ENCODE results near the gene TGM3.

The TGM3 gene

GRCh38 chr20:2320813-2321658 is 25.2 kb downstream of the TGM3 start:
- no peak overlapping the region for H4K5ac ChIP-seq (ENCODE audit: low read length)
- H3K9ac ChIP-seq (ENCODE audit: low read length) = no peak overlapping the region
- H3K4ac ChIP-seq (ENCODE audit: low read depth, low read length) = no peak overlapping the region
- H3K23ac ChIP-seq (ENCODE audit: low read length) = no peak overlapping the region
- H3K18ac ChIP-seq (ENCODE audit: low read length) = no peak overlapping the region
- no peak overlapping the region for H4K8ac ChIP-seq (ENCODE audit: low read depth, low read length)
- no peak overlapping the region for H2AK5ac ChIP-seq (ENCODE audit: low read length)
- H3K27ac ChIP-seq (ENCODE audit: low read depth, low read length) = no peak overlapping the region
- DNase-seq = no peak
- H3K56ac ChIP-seq (ENCODE audit: low read length) = no peak overlapping the region
- H3K4me2 ChIP-seq (ENCODE audit: low read length) = no peak overlapping the region
- no peaks in the 10 kb centered on the region for H3K27me3 ChIP-seq (ENCODE audit: insufficient read depth, low read length, poor library complexity)
- no peaks in the 10 kb centered on the region for H3K36me3 ChIP-seq (ENCODE audit: control insufficient read depth, insufficient read depth, low read length)
- H3K4me1 ChIP-seq (ENCODE audit: control insufficient read depth, low read depth, low read length) = no peaks in the 10 kb centered on the region
- no peaks in the 10 kb centered on the region for H3K79me2 ChIP-seq (ENCODE audit: control insufficient read depth, insufficient read depth, low read length)
- WGBS (ENCODE audit: extremely low coverage, insufficient coverage, low lambda C conversion rate) = no CpG with 5 or more reads among the region's 6 CpGs
- no peak overlapping the region for H2BK15ac ChIP-seq (replicated peaks; ENCODE audit: low read depth)
- no peak overlapping the region for H2BK5ac ChIP-seq (ENCODE audit: low read length)
- no peaks in the 10 kb centered on the region for H3K79me1 ChIP-seq (ENCODE audit: low read length)
- no peak overlapping the region for H2BK120ac ChIP-seq (ENCODE audit: low read depth, low read length)
- no peak overlapping the region for H3K4me3 ChIP-seq (ENCODE audit: low read length)

GRCh38 chr20:2323051-2323450 is 27.2 kb downstream of the TGM3 start:
- H4K8ac ChIP-seq (ENCODE audit: low read depth, low read length) = no peak overlapping the region

GRCh38 chr20:2326046-2326445 is 30.2 kb downstream of the TGM3 start:
- H3K79me1 ChIP-seq (ENCODE audit: low read length) = no peaks in the 10 kb centered on the region
- DNase-seq = no peak
- H4K5ac ChIP-seq (ENCODE audit: low read length) = no peak overlapping the region
- H3K56ac ChIP-seq (ENCODE audit: low read length) = no peak overlapping the region
- no peak overlapping the region for H3K9ac ChIP-seq (ENCODE audit: low read length)
- no peak overlapping the region for H3K4ac ChIP-seq (ENCODE audit: low read depth, low read length)
- no peaks in the 10 kb centered on the region for H3K36me3 ChIP-seq (ENCODE audit: control insufficient read depth, insufficient read depth, low read length)
- H3K27me3 ChIP-seq (ENCODE audit: insufficient read depth, low read length, poor library complexity) = no peaks in the 10 kb centered on the region
- H3K27ac ChIP-seq (ENCODE audit: low read depth, low read length) = no peak overlapping the region
- H2AK5ac ChIP-seq (ENCODE audit: low read length) = no peak overlapping the region
- no peak overlapping the region for H3K4me2 ChIP-seq (ENCODE audit: low read length)
- H3K23ac ChIP-seq (ENCODE audit: low read length) = no peak overlapping the region
- H2BK5ac ChIP-seq (ENCODE audit: low read length) = no peak overlapping the region
- H3K4me3 ChIP-seq (ENCODE audit: low read length) = no peak overlapping the region
- H2BK15ac ChIP-seq (replicated peaks; ENCODE audit: low read depth) = no peak overlapping the region
- no peaks in the 10 kb centered on the region for H3K4me1 ChIP-seq (ENCODE audit: control insufficient read depth, low read depth, low read length)
- no CpG with 5 or more reads among the region's 2 CpGs for WGBS (ENCODE audit: extremely low coverage, insufficient coverage, low lambda C conversion rate)
- H3K18ac ChIP-seq (ENCODE audit: low read length) = no peak overlapping the region
- H3K79me2 ChIP-seq (ENCODE audit: control insufficient read depth, insufficient read depth, low read length) = no peaks in the 10 kb centered on the region
- no peak overlapping the region for H2BK120ac ChIP-seq (ENCODE audit: low read depth, low read length)
- H4K8ac ChIP-seq (ENCODE audit: low read depth, low read length) = no peak overlapping the region

More at GRCh38 chr20:2323051-2323450, 27.2 kb downstream of the TGM3 start:
- no peak overlapping the region for H3K18ac ChIP-seq (ENCODE audit: low read length)
- H3K4me2 ChIP-seq (ENCODE audit: low read length) = no peak overlapping the region
- H3K27ac ChIP-seq (ENCODE audit: low read depth, low read length) = no peak overlapping the region
- DNase-seq = no peak
- no peak overlapping the region for H3K9ac ChIP-seq (ENCODE audit: low read length)
- no peak overlapping the region for H3K56ac ChIP-seq (ENCODE audit: low read length)
- H2BK5ac ChIP-seq (ENCODE audit: low read length) = no peak overlapping the region
- no peaks in the 10 kb centered on the region for H3K79me2 ChIP-seq (ENCODE audit: control insufficient read depth, insufficient read depth, low read length)
- H4K5ac ChIP-seq (ENCODE audit: low read length) = no peak overlapping the region
- H3K27me3 ChIP-seq (ENCODE audit: insufficient read depth, low read length, poor library complexity) = no peaks in the 10 kb centered on the region
- H3K36me3 ChIP-seq (ENCODE audit: control insufficient read depth, insufficient read depth, low read length) = no peaks in the 10 kb centered on the region
- H3K79me1 ChIP-seq (ENCODE audit: low read length) = no peaks in the 10 kb centered on the region
- no peak overlapping the region for H3K23ac ChIP-seq (ENCODE audit: low read length)
- no CpG with 5 or more reads among the region's 2 CpGs for WGBS (ENCODE audit: extremely low coverage, insufficient coverage, low lambda C conversion rate)
- no peak overlapping the region for H3K4me3 ChIP-seq (ENCODE audit: low read length)
- no peak overlapping the region for H2BK15ac ChIP-seq (replicated peaks; ENCODE audit: low read depth)
- H2BK120ac ChIP-seq (ENCODE audit: low read depth, low read length) = no peak overlapping the region
- no peak overlapping the region for H2AK5ac ChIP-seq (ENCODE audit: low read length)
- H3K4me1 ChIP-seq (ENCODE audit: control insufficient read depth, low read depth, low read length) = no peaks in the 10 kb centered on the region
- no peak overlapping the region for H3K4ac ChIP-seq (ENCODE audit: low read depth, low read length)

- Histone ChIP-seq H4K8ac (ENCODE audit: low read depth, low read length) (no peak overlapping the region), H3K36me3 (ENCODE audit: control insufficient read depth, insufficient read depth, low read length) (no peaks in the 10 kb centered on the region), H3K4ac (ENCODE audit: low read depth, low read length) (no peak overlapping the region), H3K23ac (ENCODE audit: low read length) (no peak overlapping the region), H3K4me1 (ENCODE audit: control insufficient read depth, low read depth, low read length) (no peaks in the 10 kb centered on the region), H3K79me2 (ENCODE audit: control insufficient read depth, insufficient read depth, low read length) (no peaks in the 10 kb centered on the region), H3K56ac (ENCODE audit: low read length) (no peak overlapping the region), H3K9ac (ENCODE audit: low read length) (no peak overlapping the region), H3K27me3 (ENCODE audit: insufficient read depth, low read length, poor library complexity) (no peaks in the 10 kb centered on the region), H3K4me3 (ENCODE audit: low read length) (no peak overlapping the region), H4K5ac (ENCODE audit: low read length) (no peak overlapping the region), H2AK5ac (ENCODE audit: low read length) (no peak overlapping the region), H3K18ac (ENCODE audit: low read length) (no peak overlapping the region), H2BK5ac (ENCODE audit: low read length) (no peak overlapping the region), H3K27ac (ENCODE audit: low read depth, low read length) (no peak overlapping the region), H2BK15ac (replicated peaks; ENCODE audit: low read depth) (no peak overlapping the region), H2BK120ac (ENCODE audit: low read depth, low read length) (no peak overlapping the region), H3K4me2 (ENCODE audit: low read length) (no peak overlapping the region), H3K79me1 (ENCODE audit: low read length) (no peaks in the 10 kb centered on the region)
- WGBS (ENCODE audit: extremely low coverage, insufficient coverage, low lambda C conversion rate) = no CpG with 5 or more reads among the region's 30 CpGs
- DNase-seq = no peak
These were observed 32.1 kb downstream of the TGM3 start for GRCh38 chr20:2327620-2328555.

GRCh38 chr20:2329286-2329685 is 33.5 kb downstream of the TGM3 start:
- H3K79me1 ChIP-seq (ENCODE audit: low read length) = no peaks in the 10 kb centered on the region
- H3K18ac ChIP-seq (ENCODE audit: low read length) = no peak overlapping the region
- no peak overlapping the region for H2AK5ac ChIP-seq (ENCODE audit: low read length)
- DNase-seq = no peak
- H3K23ac ChIP-seq (ENCODE audit: low read length) = no peak overlapping the region
- H3K4ac ChIP-seq (ENCODE audit: low read depth, low read length) = no peak overlapping the region
- H3K9ac ChIP-seq (ENCODE audit: low read length) = no peak overlapping the region
- H2BK120ac ChIP-seq (ENCODE audit: low read depth, low read length) = no peak overlapping the region
- H2BK5ac ChIP-seq (ENCODE audit: low read length) = no peak overlapping the region
- no peaks in the 10 kb centered on the region for H3K79me2 ChIP-seq (ENCODE audit: control insufficient read depth, insufficient read depth, low read length)
- no peak overlapping the region for H3K56ac ChIP-seq (ENCODE audit: low read length)
- H3K4me3 ChIP-seq (ENCODE audit: low read length) = no peak overlapping the region
- no peaks in the 10 kb centered on the region for H3K4me1 ChIP-seq (ENCODE audit: control insufficient read depth, low read depth, low read length)
- no CpG with 5 or more reads among the region's 5 CpGs for WGBS (ENCODE audit: extremely low coverage, insufficient coverage, low lambda C conversion rate)
- H4K5ac ChIP-seq (ENCODE audit: low read length) = no peak overlapping the region
- no peak overlapping the region for H3K27ac ChIP-seq (ENCODE audit: low read depth, low read length)
- H4K8ac ChIP-seq (ENCODE audit: low read depth, low read length) = no peak overlapping the region
- no peaks in the 10 kb centered on the region for H3K27me3 ChIP-seq (ENCODE audit: insufficient read depth, low read length, poor library complexity)
- no peak overlapping the region for H2BK15ac ChIP-seq (replicated peaks; ENCODE audit: low read depth)
- H3K4me2 ChIP-seq (ENCODE audit: low read length) = no peak overlapping the region
- H3K36me3 ChIP-seq (ENCODE audit: control insufficient read depth, insufficient read depth, low read length) = no peaks in the 10 kb centered on the region
